Measurements from ENCODE around the gene THOC7. TPM values are rescaled to one million over a fixed set of nuclear protein-coding genes. Genes with fewer than 3 reads are reported as not detected.

The THOC7 gene
- total RNA-seq = 54.9 and 62.9 TPM in 2 replicates

DNA sequence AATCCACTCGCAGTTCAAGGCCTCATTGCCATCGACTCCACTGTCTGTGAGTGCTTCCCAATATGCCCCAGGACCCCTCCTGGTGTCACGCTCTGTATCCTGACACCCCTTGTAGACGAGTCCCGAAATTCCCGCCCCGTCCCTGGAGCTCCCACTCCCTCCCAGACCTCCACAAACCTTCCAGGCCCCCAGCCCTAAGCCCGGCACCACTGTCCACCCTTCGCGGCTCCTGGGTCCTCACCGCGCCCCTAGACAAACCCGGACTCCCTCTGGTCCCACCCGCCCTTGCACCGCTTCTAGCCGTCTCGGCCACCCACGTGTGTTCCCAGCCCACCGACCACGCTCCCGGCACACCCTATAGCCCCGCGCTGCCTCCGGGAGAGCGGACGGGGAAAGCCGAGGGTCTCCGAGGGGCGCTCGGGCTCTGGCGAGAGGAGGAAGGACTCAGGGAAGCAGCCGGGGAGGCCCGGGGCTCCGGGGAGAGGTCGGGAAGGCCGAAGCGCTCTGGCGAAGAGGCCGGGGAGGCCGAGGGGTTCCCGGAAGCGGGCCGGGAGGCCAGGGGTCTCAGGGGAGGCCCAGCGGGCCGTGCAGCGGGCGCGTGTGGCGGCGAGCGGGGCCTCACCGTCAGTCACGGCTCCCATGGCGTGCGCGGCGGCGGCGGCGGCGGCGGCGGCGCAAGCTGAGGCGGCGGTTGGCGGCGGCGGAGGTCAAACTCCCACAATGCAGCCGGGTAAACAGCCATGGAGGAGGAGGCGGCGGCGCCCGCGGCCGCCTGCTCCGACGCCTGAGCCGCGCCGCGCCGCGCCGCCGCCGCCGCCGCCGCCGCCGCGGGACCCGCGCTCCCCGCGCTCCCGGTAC lies at the start of gene THOC7, which contains the start of gene ATXN7:
Gene THOC7 (minus strand): TSS at position 656 of the 858 bp plus-strand sequence. CDS start 15 bp downstream, at position 641.
Gene ATXN7 (plus strand): TSS at position 718 of the 858 bp plus-strand sequence. CDS start 48,732 bp downstream, outside the sequence.

GRCh38 chr3:63911873-63912767 lies 48.5 kb upstream of the THOC7 start, which contains the start of gene SCAANT1:
TSS of gene SCAANT1 (minus strand) at chr3:63912383.

GRCh38 chr3:63819151-63819398 lies 44.5 kb downstream of the THOC7 start, which contains the start of gene C3orf49:
TSS of gene C3orf49 (plus strand) at chr3:63819299. CDS start at chr3:63819472, 173 bp downstream.

Other genes with a start within 250 kb of the THOC7 start
- not detected in 2 replicates for gene SNTN, start 211.1 kb downstream of the THOC7 start, total RNA-seq
- gene C3orf49, start 44.5 kb downstream of the THOC7 start, total RNA-seq = not detected in 2 replicates
- 5.2 and 5.4 TPM in 2 replicates for gene ATXN7, start 62 bp upstream of the THOC7 start, total RNA-seq
- gene SCAANT1, start 48.6 kb upstream of the THOC7 start, total RNA-seq = not detected in 2 replicates
- 86.7 and 92.6 TPM in 2 replicates for gene PSMD6, start 159.7 kb upstream of the THOC7 start, total RNA-seq

Measured in bronchus fibroblast of lung (primary cell).